ENCODE results near the gene CDK5R2. TPM values are rescaled to one million over a fixed set of nuclear protein-coding genes. Genes with fewer than 3 reads are reported as not detected.
"Not testable (repeated sequence)": the region's sequence is repeated elsewhere in the genome, so short reads cannot be mapped to it uniquely, and the experiment has no call there.

The CDK5R2 gene
- under 1 TPM in 2 of 3 donors, not detected in 1; 0.06 to 0.58 TPM for polyA plus RNA-seq

GRCh38 chr2:218959141-218959731 is at the start of gene CDK5R2:
Gene CDK5R2, plus strand, starts transcription at chr2:218959666. Its CDS starts 155 bp downstream, at chr2:218959821.
- WGBS, 3 donors: 1 to 2% (median 2%) methylated on average over 32 to 37 of the region's 37 CpGs

GRCh38 chr2:218910741-218911140 is 48.7 kb upstream of the CDK5R2 start:
- 88 to 93% (median 91%) methylated on average over 6 of the region's 6 CpGs for WGBS, 3 donors
- no peak overlapping the region for H3K27ac ChIP-seq (ENCODE audit: low read depth, low read length)

More at GRCh38 chr2:218959141-218959731, at the start of gene CDK5R2:
- H3K27ac ChIP-seq (ENCODE audit: low read depth, low read length): no peak within 1 kb of the TSS

- no peak overlapping the region for H3K27ac ChIP-seq (ENCODE audit: low read depth, low read length)
- WGBS, 3 donors: 86 to 94% (median 89%) methylated on average over 1 of the region's 1 CpG
Observed at GRCh38 chr2:218920504-218920903, 39.0 kb upstream of the CDK5R2 start.

GRCh38 chr2:218924757-218925156 is 34.7 kb upstream of the CDK5R2 start:
- no peak overlapping the region for H3K27ac ChIP-seq (ENCODE audit: low read depth, low read length)
- 64 to 80% (median 76%) methylated on average over 2 of the region's 2 CpGs for WGBS, 3 donors

- H3K27ac ChIP-seq (ENCODE audit: low read depth, low read length): no peak overlapping the region
- WGBS, 3 donors: 75 to 79% (median 76%) methylated on average over 2 of the region's 2 CpGs
Observed at GRCh38 chr2:218925434-218925833, 34.0 kb upstream of the CDK5R2 start.

- WGBS, 3 donors: 44 to 86% (median 82%) methylated on average over 2 of the region's 2 CpGs
- no peak overlapping the region for H3K27ac ChIP-seq (ENCODE audit: low read depth, low read length)
Observed at GRCh38 chr2:218927422-218927821, 32.0 kb upstream of the CDK5R2 start.

GRCh38 chr2:218927876-218928275 is 31.6 kb upstream of the CDK5R2 start:
- H3K27ac ChIP-seq (ENCODE audit: low read depth, low read length): no peak overlapping the region
- WGBS, 3 donors: 38 to 78% (median 60%) methylated on average over 4 of the region's 4 CpGs

GRCh38 chr2:218930488-218930887 is 29.0 kb upstream of the CDK5R2 start:
- not testable (repeated sequence) for H3K27ac ChIP-seq (ENCODE audit: low read depth, low read length)
- 84 to 100% (median 96%) methylated on average over 1 to 8 of the region's 10 CpGs for WGBS, 3 donors

GRCh38 chr2:218931751-218932150 is 27.7 kb upstream of the CDK5R2 start:
- not testable (repeated sequence) for H3K27ac ChIP-seq (ENCODE audit: low read depth, low read length)
- 96 to 98% methylated on average over 13 to 20 of the region's 25 CpGs; no CpG with 5 or more reads in 1 of the 3 donors for WGBS, 3 donors

GRCh38 chr2:218944759-218945404 is 14.6 kb upstream of the CDK5R2 start:
- H3K27ac ChIP-seq (ENCODE audit: low read depth, low read length): no peak overlapping the region
- whole genome bisulfite sequencing, 3 donors: 81 to 91% (median 83%) methylated on average over 1 of the region's 1 CpG

GRCh38 chr2:218946621-218947020 is 12.8 kb upstream of the CDK5R2 start:
- 87 to 100% (median 91%) methylated on average over 1 of the region's 1 CpG for WGBS, 3 donors

GRCh38 chr2:218952160-218952559 is 7.3 kb upstream of the CDK5R2 start:
- H3K27ac ChIP-seq (ENCODE audit: low read depth, low read length): no peak overlapping the region
- WGBS, 3 donors: 86 to 97% (median 95%) methylated on average over 7 of the region's 7 CpGs

More at GRCh38 chr2:218946621-218947020, 12.8 kb upstream of the CDK5R2 start:
- no peak overlapping the region for H3K27ac ChIP-seq (ENCODE audit: low read depth, low read length)

- no peak overlapping the region for H3K27ac ChIP-seq (ENCODE audit: low read depth, low read length)
- 60 to 72% (median 66%) methylated on average over 18 of the region's 18 CpGs for WGBS, 3 donors
Observed at GRCh38 chr2:218953366-218953954, 6.0 kb upstream of the CDK5R2 start.

- H3K27ac ChIP-seq (ENCODE audit: low read depth, low read length): no peak overlapping the region
- WGBS, 3 donors: 72 to 82% (median 81%) methylated on average over 8 of the region's 8 CpGs
Observed at GRCh38 chr2:218954541-218955300, 4.7 kb upstream of the CDK5R2 start.

GRCh38 chr2:218956039-218956438 is 3.4 kb upstream of the CDK5R2 start:
- no peak overlapping the region for H3K27ac ChIP-seq (ENCODE audit: low read depth, low read length)
- WGBS, 3 donors: 36 to 44% (median 37%) methylated on average over 1 of the region's 1 CpG

- WGBS, 3 donors: 71 to 84% (median 83%) methylated on average over 4 of the region's 4 CpGs
- H3K27ac ChIP-seq (ENCODE audit: low read depth, low read length): no peak overlapping the region
Observed at GRCh38 chr2:218957671-218958070, 1.8 kb upstream of the CDK5R2 start.

- no peak overlapping the region for H3K27ac ChIP-seq (ENCODE audit: low read depth, low read length)
- WGBS, 3 donors: 60 to 100% (median 95%) methylated on average over 1 of the region's 1 CpG
Observed at GRCh38 chr2:218958276-218958675, 1.2 kb upstream of the CDK5R2 start.

GRCh38 chr2:218959761-218960308 is 369 bp downstream of the CDK5R2 start:
- H3K27ac ChIP-seq (ENCODE audit: low read depth, low read length): no peak overlapping the region
- 1 to 4% (median 3%) methylated on average over 35 to 66 of the region's 67 CpGs for WGBS, 3 donors
